HG02970 (cell line): ENCODE data around the gene PACS1.

ENCODE experiments used
- ATAC-seq: cut with Tn5 transposase; IDR thresholded peaks from one replicate; pipeline ENCODE4 v1.9.1; 2021; ENCODE audit warnings: mild to moderate bottlenecking, moderate library complexity, moderate number of reproducible peaks; ENCODE audit not compliant: unreplicated experiment, low FRiP score

PACS1 gene

GRCh38 chr11:66281776-66282467, 211.8 kb downstream of the PACS1 start:
- no peak for ATAC-seq

GRCh38 chr11:66282468-66283455, 212.7 kb downstream of the PACS1 start:
- peak; percentile 63 for ATAC-seq

GRCh38 chr11:66283461-66284105, 213.5 kb downstream of the PACS1 start:
- no peak for ATAC-seq

- ATAC-seq: no peak
Measured at GRCh38 chr11:66284526-66285078, 214.5 kb downstream of the PACS1 start.

GRCh38 chr11:66285250-66285947, 215.3 kb downstream of the PACS1 start:
- ATAC-seq: no peak

GRCh38 chr11:66286699-66287098, 216.6 kb downstream of the PACS1 start:
- ATAC-seq: no peak

GRCh38 chr11:66287211-66287888, 217.3 kb downstream of the PACS1 start:
- ATAC-seq: no peak

GRCh38 chr11:66287889-66288670, 218.0 kb downstream of the PACS1 start:
- ATAC-seq: no peak

- peak; percentile 91 for ATAC-seq
Measured at GRCh38 chr11:66288671-66289547, 218.8 kb downstream of the PACS1 start, which contains the start of gene YIF1A. TSS of gene YIF1A (minus strand) at chr11:66289143. CDS start at chr11:66288985, 158 bp downstream.

- ATAC-seq: peak; percentile 37
Measured at GRCh38 chr11:66289548-66290329, 219.7 kb downstream of the PACS1 start.

- ATAC-seq: no peak
Measured at GRCh38 chr11:66290330-66290621, 220.2 kb downstream of the PACS1 start.

GRCh38 chr11:66291303-66291705, 221.2 kb downstream of the PACS1 start:
- ATAC-seq: no peak

- ATAC-seq: no peak
Measured at GRCh38 chr11:66291706-66292542, 221.9 kb downstream of the PACS1 start, which contains the start of gene TMEM151A. TSS of gene TMEM151A (plus strand) at chr11:66291894. CDS start at chr11:66292014, 120 bp downstream.

- ATAC-seq: no peak
Measured at GRCh38 chr11:66292543-66293332, 222.7 kb downstream of the PACS1 start.

GRCh38 chr11:66293352-66293751, 223.3 kb downstream of the PACS1 start:
- ATAC-seq: no peak
